NCI-H1930 (cell line): ENCODE results near the gene CAPRIN2.

Source experiments
- DNase-seq, 2 experiments: peaks; one replicate each; lab custom pipeline; 2025; lab: John Stamatoyannopoulos, UW

CAPRIN2 gene

DNA sequence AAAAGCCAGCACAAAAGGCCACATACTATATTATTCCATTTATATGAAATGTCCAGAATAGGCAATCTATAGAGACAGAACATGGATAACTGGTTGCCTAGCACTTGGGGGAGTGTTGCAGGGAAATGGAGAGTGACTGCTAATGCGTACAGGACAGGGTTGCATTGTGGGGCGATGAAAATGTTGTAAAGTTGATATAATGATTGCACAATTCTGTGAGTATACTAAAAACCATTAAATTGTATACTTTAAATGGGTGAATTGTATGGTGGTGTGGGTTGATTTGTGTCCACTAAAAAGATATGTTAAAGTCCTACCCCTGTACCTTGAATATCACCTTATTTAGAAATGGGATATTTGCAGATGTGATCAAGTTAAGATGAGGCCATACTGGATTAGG lies 7.0 kb upstream of the CAPRIN2 start:
- no peak for DNase-seq

DNA sequence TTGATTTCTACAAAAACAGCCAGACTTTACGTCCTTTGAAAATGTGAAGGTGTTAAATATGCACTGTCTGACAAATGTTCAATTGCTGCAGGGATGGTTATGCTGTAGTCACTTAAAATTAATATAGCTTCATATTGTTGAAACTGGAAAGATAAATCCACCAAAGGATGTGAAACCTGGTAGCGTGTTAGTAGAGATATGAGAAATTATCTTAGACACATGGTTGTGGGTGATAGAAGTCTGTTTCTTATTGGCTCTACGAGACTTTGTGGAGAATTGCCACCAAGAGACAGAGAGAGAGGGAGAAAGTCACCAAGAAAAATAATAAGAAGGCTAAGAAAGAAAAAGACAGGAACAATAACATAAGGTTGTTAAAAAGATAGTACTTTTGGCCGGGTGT lies 2.6 kb upstream of the CAPRIN2 start:
- no peak for DNase-seq

DNA sequence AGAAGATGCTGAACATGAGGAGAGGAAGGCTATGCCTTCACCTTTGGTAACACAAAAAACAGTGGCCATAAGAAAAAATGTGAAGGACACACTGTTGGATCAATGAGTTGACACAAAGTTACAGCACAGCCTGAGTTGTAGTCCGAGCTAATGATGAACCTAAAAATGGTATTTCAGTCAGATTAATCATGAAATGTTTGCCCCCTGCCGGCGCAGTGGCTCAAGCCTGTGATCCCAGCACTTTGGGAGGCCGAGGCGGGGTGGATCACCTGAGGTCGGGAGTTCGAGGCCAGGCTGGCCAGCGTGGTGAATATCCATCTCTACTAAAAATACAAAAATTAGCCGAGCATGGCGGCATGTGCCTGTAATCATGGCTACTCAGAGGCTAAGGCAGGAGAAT lies 1.3 kb upstream of the CAPRIN2 start:
- no peak for DNase-seq

DNA sequence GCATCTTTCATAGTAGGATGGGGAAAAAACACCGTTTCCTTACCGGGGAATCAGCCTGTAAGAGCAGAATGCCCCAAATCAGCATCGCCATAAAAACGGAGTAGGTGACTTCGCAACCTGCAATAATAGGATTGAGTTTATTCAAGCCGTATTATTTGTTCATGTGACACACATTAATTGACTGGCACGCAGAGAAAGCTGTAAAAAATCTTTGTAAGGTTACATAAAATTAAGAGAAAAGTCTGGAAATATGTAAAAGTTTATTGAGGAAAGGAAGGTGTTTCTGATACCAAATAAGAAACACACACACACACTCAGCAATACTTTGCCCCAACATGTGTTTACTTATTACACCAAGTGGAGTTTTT lies 628 bp upstream of the CAPRIN2 start:
- no peak for DNase-seq

DNA sequence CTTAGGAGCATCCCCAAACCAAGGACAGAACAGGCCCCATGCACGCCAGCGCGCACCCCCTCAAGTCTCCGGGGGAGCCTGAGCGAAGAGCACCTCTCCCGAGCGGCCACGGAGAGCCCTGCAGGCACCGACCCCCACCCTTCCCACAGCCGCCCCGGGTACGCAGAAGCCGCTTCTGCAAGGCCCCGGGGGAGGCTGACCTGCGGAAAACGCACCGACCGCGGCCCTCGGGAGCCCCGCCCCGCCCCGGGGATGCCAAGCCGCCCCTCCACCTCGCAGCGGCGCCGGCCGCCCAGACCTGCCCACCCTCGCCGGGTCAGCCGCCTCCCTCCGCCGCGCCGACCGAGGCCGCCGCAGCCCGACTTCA lies 385 bp downstream of the CAPRIN2 start:
- no peak for DNase-seq

DNA sequence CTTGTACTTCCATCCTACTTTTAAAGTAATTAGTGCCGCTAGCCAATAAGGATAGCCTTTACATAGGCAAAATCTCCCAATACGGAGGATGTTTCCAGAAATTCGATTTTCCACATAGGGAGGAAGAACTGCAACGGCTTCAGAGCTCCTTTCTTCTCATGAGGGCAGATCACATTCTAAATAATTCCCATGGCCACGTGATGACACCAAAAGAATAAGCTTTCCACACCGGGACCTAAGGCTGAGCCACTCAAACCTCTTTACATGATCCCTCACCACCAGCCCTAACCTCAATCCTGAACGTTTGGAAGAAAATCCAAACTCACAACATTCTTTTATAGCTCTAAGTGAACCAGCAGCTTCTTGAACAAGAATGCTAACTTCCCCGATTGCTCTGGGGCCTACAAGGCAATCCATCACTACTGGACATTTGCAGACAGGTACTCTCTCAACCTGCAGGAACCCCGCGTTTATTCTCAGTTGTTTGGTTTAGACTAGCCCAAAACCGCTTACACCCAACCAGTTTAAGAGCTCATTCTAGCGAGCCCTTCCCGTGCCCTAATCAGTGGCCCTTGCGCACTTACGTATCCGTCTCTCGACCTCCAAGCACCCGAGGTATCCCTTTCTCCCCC lies 884 bp downstream of the CAPRIN2 start:
- peak in 1 of 2 experiments; percentile 38 for DNase-seq

DNA sequence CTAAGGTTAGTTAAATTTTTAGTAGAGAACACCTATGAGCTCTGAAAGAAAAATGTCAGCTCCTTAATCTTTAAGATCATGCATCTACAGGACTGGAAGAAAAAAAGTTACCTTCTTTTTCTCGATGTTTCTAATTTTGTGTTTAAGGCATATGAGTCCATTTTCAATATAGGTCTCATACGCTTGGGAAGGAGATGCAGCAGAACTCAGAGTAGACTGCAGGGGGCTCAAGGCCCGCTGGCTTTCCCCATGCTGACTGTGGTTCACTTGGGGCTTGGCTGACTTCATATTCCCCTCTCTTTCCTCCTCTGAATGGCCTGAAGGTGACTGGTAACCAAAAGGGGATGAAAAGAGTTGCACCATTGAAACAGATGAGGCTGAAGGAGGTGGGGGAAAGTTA lies 1.5 kb downstream of the CAPRIN2 start:
- DNase-seq: no peak

DNA sequence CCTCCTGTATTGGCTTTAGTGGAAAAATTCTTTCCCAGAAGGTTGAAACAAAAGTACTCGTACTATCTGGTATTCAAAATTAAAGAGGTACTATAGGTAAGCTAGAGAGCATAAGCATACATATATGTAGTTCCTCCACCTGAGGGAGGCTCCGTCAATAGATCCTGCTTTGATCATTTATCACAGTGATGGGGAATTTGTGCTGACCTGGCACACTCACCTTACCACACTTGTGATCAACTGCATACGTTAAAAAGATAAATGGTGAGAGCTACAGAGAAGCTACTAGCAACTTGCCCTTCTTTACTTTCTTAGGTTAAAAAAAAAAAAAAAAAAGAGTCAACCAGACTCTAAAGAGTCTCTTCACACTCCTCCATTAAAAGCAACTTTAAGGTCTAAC lies 2.5 kb downstream of the CAPRIN2 start:
- no peak for DNase-seq

DNA sequence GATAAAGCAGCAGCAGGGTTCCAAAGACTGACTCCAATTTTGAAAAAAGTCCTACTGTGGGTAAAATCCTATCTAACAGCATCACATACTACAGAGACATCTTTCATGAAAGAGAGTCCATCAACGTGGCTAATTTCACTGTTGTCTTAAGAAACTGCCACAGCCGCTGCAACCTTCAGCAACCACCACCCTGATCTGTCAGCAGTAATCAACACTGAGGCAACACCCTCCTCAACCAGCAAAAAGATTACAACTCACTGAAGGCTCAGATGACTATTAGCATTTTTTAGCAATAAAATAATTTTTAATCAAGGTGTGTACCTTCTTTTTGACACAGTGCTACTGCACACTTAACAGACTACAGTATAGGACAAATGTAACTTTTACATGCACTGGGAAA lies 6.6 kb downstream of the CAPRIN2 start:
- DNase-seq: no peak

DNA sequence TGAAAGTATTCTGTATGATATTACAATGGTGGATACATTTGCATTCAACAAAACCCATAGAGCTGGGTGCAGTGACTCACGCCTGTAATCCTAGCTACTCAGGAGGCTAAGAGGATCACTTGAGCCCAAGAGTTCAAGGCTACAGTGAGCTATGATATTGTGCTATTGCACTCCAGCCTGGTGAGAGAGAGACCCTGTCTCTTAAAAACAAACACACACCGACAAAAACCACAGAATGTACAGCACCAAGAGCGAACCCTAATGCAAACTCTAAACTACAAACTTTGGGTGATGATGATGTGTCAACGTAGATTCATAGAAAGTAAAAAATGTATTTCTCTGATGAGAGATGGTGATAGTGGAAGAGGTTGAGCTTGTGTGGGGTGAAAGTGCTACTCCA lies 8.6 kb downstream of the CAPRIN2 start:
- no peak for DNase-seq

DNA sequence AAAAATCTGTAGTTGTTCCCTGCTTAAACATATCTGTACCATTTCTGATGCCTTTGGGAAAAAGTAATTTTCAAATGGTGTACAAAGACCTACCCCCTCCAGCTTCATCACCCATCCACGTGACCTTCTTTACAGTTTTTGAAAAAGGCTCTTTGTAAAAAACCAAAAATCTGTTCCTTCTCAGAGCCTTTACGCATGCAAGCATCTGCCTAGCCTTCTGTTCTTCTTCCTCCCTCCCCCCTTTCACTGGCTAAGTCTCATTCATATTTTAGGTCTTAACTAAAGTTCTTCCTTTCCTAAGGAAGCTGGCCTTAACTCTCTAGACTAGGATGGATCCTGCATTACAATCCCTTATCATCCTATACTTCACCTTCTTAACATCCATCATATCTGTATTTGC lies 10.4 kb downstream of the CAPRIN2 start:
- DNase-seq: no peak

DNA sequence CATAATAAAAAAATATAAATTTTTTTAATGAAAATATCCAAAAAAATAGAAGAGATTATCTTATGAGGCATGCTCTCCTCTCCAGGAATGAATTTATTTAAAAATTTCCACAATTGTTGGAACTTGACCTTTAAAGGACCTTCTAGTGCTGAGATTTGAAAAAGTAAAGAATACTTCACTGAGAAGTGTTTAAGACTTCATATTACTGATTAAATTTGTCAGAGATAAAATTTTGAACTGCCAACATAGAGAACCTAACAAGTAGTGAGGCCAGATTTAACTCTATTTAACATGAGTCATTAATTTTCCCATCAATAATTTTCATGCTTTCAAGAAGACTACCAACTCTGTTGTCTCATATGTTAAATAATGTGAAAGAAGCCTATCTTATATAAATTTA lies 14.5 kb downstream of the CAPRIN2 start:
- no peak for DNase-seq

DNA sequence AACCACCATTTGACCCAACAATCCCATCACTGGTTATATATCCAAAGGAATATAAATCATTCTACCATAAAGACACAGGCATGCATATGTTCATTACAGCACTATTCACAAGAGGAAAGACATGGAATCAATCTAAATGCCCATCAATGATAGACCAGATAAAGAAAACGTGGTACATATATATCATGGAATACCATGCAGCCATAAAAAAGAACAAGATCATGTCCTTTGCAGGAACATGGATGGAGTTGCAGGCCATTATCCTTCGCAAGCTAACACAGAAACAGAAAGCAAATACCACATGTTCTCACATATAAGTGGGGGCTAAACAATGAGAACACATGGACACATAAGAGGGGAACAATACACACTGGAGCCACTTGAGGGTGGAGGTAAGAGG lies 15.7 kb downstream of the CAPRIN2 start:
- no peak for DNase-seq

DNA sequence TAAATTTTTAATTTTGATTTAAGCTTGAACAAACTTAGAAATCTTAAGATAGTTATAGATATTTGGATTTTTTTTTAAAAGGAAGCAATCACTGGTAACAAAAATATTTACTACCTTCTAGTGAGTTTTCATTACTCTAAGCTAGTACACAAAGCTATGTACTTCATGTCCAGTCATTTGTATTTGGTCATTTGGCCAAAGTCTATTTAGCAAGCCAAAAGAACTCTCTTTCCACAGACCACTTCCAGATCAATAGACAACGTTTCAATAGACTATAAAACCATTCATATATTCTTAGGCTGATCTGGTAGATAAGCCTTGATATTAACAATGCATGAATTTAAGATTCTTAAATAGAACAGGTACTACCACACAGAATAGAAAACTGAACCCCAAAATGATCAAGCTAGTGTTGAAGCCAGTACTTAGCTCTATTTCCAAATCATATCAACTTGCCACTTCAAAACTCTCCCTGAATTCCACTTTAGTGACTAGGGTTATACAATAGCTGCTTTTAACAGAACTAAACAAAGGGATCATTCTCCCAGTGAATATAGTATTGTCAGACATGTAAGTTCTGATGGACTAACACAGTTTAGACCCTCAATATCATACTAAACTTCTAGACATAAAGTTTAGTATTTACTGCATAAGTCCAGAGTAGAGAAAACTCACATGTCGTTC lies 21.7 kb downstream of the CAPRIN2 start:
- no peak for DNase-seq

DNA sequence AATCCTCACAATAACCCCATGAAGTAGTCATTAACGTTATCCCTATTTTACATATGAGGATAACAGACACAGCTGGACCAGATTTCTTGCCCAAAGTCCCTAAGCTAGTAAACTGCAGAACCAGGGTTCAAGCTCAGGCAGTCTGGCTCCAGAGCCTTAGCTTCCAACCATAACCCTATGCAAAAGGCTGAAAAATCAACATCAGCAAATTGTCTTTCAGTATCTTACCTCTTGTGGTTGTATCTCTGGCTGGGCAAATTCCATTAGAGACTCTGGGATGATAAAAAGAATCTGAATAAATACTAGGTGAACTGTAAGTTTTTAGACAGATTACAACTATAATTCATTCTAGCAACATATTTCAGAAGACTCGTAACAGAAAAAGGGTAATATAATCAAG lies 24.7 kb downstream of the CAPRIN2 start:
- no peak for DNase-seq

DNA sequence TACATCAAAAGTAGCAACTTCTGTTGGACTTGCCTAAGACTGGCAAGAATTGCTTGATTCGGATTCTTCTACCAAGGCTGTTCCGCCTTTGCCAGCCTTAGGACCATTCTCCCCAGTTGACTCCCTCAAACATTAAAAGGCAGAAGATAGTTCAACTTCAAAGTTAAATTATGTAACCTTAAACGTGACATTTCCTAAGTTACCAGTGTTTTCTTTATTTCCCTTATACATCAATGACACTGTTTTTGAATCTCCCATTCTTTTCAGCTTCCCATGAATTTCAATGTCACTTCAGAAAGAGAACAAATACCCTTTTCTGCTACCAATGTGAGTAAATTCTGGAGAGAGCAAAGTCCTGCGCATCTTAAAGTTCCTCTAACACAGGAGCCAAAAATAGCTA lies 25.2 kb downstream of the CAPRIN2 start:
- DNase-seq: no peak

DNA sequence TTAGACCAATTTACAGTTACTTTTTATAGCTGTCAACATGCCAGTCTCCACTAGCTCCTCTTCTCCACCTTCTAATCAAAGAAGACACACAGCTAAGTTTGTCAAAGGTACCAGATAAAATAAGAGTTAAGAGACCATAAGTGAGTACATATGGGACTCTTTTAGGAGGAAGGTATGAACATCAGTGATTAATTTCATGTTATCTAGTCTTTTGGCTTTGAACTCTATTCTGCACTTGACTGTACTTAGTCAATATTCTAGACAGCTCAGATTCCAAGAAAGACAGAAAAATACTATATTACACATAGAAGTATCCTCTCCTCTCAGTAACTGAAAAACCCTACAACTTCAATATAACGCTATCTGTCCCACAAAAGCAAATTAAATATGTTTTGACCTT lies 28.1 kb downstream of the CAPRIN2 start:
- DNase-seq: no peak

DNA sequence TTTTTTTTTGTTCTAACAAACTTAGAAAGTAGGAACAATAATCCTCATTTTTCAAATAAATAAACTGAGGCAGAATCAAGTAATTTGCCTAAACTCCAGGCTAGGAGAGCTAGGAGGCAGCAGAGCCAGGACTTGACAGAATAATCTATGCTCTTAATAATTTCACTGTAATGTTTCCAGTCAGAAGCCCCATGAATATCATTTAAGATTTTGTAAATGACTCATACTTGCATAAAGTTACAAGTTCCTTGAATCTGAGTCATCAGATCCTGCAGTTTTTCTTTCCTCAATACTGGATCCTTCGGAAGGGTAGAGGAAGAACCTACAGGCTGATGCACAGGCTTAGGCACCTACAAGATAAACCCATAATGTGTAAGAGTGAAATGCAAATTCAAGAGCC lies 29.0 kb downstream of the CAPRIN2 start:
- DNase-seq: no peak

DNA sequence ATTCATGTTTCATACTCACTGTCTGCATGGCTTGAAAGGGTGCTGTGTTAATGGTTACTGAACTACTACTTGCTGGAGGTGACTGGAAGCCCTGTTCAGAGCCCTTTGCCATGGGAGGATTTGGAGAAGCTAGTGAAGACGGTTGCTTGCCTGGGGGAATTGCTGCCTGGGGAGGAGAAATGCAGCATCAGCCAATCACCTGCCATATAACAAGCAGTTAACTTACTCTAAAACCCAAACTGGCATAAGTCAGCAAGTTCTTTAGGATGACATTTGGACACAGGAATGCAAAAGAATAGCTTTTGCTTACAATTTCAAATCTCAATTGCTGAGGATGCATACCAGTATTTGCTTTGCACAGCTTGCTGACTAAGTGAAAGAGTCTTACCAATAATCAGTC lies 35.7 kb downstream of the CAPRIN2 start:
- no peak for DNase-seq

DNA sequence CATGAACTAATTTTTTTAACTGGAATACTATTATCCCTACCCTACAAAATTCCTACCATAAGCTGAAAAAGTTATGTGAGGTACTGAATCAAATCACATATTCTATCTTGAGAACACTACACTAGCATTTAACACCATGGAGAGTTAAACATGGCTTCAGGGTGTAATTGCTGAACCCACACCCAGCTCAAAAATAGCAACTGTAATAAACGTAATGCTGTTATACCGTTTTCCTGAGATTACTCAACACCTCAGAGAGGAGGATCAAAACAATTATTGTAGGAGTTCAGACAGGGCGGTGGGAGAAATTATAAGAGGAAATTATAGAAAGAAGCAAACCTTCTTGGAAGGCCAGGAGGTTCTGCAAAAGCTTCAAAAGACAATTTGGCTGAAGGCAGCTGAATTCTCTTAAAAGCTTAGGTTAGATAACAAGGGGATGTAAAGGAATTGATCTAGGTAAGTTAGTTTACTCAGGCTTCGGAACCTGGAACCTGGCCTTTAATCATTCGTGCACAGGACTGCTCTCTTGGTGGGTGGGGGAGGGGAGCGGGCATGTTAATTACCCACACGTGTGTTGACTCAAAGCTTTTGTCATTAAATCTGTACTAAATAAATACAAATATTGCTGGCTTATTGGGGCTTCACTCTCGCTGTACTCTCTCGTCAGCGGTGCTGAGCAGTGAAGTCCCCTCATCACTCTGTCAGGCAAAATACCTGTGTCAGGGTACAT lies 47.0 kb downstream of the CAPRIN2 start:
- no peak for DNase-seq

DNA sequence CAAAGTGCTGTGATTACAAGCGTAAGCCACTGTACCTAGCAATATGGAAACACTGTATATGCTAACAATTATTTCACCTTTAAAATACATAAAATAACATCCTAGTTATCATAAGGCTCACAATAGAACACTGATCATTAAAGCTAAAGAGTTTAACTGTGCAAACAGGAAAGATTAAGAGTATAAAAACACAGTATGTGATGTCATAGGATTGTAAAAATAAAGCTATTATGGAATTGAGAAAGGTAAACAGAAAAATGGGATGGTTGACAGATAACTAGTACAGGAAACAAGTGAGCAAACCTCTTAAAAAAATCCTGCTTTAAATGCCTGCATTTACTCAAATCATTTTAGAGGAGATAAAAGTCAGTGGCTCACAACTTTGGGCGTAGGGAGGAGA lies 48.3 kb downstream of the CAPRIN2 start:
- no peak for DNase-seq

DNA sequence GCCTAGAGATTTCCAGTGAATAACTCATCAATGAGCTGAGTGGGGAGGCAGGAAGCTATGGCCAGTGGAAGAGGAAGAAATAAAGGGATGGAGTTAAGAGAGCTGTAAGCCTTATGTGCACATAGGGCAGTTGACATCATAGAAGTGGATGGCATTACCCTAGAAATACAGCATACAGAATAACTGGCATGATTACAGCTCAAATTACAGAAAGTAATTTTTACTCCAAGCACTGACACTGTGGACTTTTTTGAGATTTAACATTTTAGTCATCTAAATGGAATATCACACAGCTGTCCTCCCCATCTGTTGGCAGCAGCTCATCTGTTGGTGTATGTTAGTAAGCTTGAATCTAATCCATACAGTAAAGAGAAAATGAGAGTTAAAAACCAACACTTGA lies 53.7 kb downstream of the CAPRIN2 start:
- DNase-seq: no peak

DNA sequence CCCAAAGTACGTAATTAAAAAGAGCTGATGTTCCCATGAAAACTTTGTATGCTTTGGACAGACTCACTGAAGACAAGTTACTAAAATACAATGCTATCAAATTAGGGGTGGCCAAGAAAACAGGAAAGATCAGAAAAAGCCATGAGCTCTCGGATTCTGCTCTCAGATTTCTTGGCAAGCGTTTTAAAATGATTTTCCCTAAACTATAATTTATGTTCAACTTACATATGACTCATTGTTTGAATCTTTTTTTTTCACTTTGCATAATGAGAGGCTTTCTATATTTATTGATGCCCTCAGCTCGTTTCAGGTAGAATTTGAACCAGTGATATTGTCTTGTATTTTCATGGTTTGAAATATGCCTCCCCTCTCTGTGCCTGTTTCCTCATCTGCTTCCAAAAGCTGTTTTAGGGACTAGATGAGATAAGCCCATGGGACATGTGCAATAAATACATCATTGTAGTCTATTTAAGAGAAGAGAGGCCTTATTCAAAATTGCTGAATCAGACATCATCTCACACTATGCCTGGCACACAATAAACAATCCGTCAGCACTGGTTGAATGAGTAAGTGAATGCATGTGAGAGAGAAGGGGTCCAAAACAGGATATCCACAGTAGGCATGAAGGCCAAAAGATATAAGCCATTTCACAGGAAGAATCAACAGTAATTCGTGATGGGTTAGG lies 54.4 kb downstream of the CAPRIN2 start:
- DNase-seq: no peak
